Stimulated activated CD4-positive, alpha-beta T cell treated with anti-CD3 and anti-CD28 coated beads, Interleukin-4, amount 100 ng/mL, for 24 hours (primary cell): Measurements from ENCODE around the gene MYCBP2.
"Not testable (repeated sequence)": the region's sequence is repeated elsewhere in the genome, so short reads cannot be mapped to it uniquely, and the experiment has no call there.

ENCODE experiments used
- DNase-seq: peaks from one replicate; pipeline ENCODE4 v3.0.0-alpha.2; 2020

MYCBP2 gene

GRCh38 chr13:77026861-77027621 is 299.9 kb downstream of the MYCBP2 start, which contains the start of gene FBXL3:
Gene FBXL3, minus strand, starts transcription at chr13:77027159. Its CDS starts 5,299 bp downstream, at chr13:77021860.
- peak; percentile 82 for DNase-seq

- DNase-seq, result peak; percentile 70
These were observed 300.5 kb downstream of the MYCBP2 start for GRCh38 chr13:77026255-77026860.

GRCh38 chr13:77022341-77022740 is 304.6 kb downstream of the MYCBP2 start:
- DNase-seq, result no peak

GRCh38 chr13:77019756-77020155 is 307.1 kb downstream of the MYCBP2 start:
- DNase-seq, result no peak

- no peak for DNase-seq
These were observed 309.8 kb downstream of the MYCBP2 start for GRCh38 chr13:77016888-77017623.

GRCh38 chr13:77016251-77016812 is 310.6 kb downstream of the MYCBP2 start:
- no peak for DNase-seq

GRCh38 chr13:77014906-77015685 is 311.8 kb downstream of the MYCBP2 start:
- no peak for DNase-seq

GRCh38 chr13:77013853-77014542 is 312.9 kb downstream of the MYCBP2 start:
- DNase-seq, result no peak

GRCh38 chr13:77009719-77010118 is 317.2 kb downstream of the MYCBP2 start:
- not testable (repeated sequence) for DNase-seq

GRCh38 chr13:77009011-77009410 is 317.9 kb downstream of the MYCBP2 start:
- no peak for DNase-seq

- DNase-seq, result not testable (repeated sequence)
These were observed 318.6 kb downstream of the MYCBP2 start for GRCh38 chr13:77008337-77008736.

GRCh38 chr13:77002590-77003190 is 324.2 kb downstream of the MYCBP2 start:
- no peak for DNase-seq

- no peak for DNase-seq
These were observed 324.8 kb downstream of the MYCBP2 start for GRCh38 chr13:77001963-77002587.

- DNase-seq, result no peak
These were observed 325.4 kb downstream of the MYCBP2 start for GRCh38 chr13:77001540-77001939.

GRCh38 chr13:77000475-77000874 is 326.4 kb downstream of the MYCBP2 start:
- no peak for DNase-seq
